NCI-H1092 (cell line): ENCODE measurements around the gene MYL9.
"Not testable (repeated sequence)": the region's sequence is repeated elsewhere in the genome, so short reads cannot be mapped to it uniquely, and the experiment has no call there.

Experiments used
- DNase-seq: peaks from one replicate; lab custom pipeline; 2025; lab: John Stamatoyannopoulos, UW

MYL9 gene

DNA sequence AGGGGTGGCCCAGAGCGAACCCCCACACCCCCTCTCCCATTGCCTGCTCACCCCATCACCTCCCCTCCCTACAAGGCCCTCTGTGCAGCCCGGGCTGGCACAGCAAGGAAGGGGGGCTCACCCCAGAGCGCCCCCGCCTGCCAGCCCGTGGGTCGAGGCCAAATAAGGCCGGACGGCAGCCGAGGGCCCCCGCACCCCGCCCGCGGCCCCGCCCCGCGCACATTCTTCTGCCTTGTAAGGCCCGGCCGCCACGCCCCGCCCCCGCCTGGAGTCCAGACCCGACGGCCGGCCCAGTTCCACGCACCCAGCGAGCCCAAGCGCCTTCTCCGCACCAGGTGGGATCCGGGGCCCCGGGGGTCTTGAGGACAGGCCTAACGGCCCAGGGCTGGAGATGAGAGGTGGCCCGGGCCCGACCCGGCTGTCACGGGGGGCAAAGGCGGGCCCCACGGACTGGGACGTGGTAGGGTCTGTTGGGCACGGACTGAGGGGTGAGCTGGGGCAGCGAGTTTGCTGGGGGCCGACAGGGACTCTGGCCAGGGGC is at the start of gene MYL9:
Gene MYL9, plus strand, starts transcription at position 293 of the 541 bp plus-strand sequence. CDS start 3,366 bp downstream, outside the sequence.
- no peak for DNase-seq

DNA sequence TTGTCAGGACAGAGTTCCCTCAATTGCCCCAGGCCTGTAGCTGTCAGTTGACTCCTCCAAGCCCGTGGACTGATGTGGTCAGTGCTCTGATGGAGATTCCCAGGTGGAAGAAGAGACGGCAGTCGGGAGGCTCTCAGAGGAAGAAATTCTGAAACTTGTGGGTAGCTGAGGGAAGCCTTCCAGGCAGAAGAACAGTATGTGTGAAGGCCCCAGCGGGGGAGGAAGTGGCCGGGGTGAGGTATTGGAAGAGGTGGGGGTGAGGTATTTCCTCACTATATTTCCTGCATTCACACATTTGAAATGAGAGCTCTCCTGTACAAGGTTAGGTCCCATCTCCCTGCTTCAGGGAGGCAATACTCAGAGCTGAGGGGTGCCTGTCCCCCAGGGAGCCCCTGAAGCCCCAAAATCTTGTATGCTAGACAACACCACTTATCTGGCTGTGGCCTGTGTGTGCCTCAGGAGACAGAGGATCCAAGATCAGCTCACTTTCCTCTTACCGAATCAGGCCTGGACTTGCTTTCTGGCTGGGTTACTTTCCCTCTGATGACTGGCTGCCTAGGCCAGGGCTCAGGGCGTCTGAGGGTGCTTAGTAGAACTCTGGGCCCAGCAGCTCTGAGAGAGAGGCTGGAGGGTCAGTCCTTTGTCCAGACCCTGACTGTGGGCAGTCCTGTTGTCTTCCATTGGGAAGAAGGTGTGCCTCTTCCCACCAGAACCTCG is 49.3 kb upstream of the MYL9 start:
- no peak for DNase-seq

DNA sequence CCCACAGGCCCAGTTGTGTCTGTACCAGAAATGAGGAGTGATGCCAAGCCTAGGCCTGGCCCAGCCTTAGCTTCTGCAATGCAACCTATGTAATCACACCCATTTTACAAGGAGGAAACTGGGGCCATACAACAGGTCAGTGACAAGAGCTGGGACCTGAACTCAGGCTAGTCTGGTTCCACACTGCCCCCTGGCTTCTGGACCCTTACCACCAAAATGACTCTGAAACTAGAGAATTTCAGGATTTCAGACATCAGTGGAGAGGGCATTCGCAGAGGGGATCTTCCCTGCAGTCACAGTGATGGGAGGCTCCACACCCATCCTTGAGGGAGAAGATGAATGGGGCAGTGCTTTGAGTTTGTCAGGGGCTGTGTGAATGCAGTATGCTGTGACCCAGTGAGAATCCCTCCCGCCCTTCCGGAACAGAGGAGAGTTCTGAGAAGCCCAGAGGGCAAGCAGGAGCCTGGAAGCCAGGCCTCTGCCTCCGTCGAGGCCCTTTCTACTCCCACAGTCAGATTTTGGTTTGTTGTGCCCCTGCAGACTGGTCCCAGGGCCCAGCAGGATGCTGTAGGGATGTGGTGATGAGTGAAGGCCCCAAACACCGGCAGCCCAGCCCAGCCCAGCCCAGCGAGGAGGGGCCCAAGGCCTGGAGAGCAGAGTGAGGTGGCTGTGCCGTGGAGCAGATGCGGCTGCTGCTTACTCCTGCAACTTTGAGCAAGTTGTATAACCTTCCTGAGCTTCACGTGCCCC is 48.1 kb upstream of the MYL9 start:
- no peak for DNase-seq

DNA sequence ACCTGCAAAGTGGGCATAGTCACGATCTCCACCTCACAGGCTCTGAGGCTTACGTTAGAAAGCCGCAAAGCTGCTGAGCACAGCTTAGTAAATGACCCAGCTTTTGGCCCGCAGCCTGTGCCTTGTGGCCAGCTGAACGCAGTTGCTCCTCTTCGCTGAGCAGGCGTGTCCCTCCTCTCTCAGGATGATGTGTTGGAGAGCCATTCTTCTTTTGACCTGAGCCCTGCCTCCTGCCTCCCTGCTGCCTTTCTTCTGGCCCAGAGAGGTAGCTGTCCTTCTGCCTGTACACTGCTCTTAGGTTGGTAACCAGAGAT is 47.6 kb upstream of the MYL9 start:
- DNase-seq = no peak

DNA sequence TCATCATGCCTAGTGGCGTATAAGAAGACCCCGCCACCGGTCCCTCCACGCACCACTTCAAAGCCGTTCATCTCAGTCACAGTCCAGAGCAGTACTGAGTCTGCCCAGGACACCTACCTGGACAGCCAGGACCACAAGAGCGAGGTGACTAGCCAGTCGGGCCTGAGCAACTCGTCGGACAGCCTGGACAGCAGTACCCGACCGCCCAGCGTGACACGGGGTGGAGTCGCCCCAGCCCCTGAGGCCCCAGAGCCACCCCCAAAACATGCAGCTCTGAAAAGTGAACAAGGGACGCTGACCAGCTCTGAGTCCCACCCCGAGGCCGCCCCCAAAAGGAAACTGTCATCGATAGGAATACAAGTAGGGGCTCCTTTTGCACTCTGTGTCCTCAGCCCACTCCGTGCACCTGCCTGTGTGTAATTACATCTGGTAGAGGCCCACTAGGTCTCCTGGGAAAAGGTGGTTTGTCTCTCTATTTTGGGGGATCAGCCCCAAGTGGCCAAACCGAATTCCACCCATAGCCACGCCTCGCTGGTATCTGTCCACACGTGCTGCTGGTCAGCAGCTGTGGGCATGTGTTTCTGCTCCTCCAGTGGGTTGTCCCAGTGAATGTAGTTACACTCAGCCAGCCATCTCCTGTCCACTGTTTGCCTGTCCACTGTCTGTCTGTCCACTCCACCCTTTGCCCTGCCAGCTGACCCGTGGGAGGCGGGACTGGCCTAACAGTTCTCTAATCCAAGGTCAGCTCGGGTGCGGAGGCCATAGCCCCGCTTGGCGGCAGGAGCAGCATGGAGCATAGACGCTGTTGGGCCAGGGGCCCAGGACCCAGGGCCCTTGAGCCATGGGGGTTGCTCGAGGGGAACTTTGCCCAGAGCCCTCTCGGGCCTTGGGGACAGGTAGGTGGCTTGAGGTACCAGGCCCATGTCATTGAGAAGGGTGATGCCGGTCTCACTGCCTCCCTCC is 44.3 kb upstream of the MYL9 start:
- DNase-seq = no peak

DNA sequence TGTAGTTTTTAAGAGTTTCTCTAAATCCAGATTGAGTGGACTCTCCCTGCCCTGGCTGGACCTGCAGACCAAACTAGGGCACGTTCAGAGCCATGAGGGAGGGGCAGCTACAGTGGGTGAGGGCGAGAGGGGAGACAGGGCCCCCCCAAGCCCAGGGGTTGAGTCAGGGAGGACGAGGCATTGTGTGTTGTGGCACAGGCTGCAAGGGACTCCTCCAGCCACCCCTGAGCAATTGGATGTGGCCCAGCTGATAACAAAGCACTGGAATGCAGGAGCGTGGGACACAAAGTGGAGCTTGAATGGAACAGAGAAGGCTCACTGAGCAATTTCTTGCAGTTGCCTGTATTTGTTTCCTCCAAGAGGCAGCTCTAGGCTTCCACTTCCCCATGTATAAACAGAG is 43.5 kb upstream of the MYL9 start:
- DNase-seq = no peak

DNA sequence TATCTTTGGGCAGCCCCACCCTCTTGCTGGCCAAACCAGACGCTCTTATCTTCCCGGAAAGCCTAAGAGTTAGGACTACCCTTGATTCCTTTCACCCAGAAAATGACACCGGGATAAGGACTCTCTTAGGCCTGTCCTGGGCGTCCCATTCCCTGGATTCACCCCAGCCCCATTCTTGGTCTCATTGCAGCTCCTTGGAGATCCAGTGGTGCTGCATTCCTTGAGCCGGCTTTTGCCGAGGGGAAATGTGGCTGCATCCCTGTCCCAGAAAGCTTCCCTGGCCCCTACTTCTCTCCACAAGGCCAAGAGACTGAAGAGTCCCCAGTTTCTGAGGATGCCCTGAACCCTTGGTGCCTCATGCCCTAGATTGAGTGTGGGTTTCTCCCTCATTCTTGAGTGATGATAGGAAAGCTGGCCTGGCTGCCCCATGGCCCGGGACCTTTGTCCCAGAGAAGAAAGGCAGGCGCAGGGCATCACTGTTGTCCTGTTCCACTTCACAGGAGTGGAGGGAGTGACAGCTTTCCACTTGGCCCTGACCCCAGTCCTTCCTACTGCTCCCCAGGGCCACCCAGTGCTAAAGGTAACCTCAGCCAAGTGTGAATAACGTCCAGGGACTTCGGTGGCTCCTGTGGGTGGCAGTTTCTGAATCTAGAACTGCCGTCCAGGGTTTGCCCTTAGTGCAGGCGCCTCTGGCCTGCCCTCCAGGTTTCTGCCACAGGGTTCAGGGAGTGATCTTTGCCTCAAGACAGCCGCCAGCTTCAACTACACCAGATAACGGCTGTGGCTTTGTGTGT is 42.7 kb upstream of the MYL9 start:
- no peak for DNase-seq

DNA sequence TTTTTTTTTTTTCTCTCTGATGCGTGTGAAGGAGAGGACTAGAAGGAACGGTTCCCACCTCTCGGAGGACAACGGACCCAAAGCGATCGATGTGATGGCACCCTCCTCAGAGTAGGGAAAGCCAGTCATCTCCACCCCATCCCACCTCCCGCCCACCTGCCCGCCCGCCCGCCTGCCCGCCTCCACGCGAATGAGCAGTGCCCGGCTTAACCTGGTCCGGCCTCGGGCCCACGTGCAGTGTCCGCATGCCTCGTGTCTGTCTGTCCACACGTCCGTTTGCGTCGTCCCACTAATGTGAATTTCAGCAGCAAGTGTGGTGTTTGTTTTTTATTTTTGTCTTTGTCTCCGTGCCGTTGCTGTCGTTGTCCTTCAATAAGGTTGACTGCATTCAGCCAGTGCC is 42.1 kb upstream of the MYL9 start:
- no peak for DNase-seq

DNA sequence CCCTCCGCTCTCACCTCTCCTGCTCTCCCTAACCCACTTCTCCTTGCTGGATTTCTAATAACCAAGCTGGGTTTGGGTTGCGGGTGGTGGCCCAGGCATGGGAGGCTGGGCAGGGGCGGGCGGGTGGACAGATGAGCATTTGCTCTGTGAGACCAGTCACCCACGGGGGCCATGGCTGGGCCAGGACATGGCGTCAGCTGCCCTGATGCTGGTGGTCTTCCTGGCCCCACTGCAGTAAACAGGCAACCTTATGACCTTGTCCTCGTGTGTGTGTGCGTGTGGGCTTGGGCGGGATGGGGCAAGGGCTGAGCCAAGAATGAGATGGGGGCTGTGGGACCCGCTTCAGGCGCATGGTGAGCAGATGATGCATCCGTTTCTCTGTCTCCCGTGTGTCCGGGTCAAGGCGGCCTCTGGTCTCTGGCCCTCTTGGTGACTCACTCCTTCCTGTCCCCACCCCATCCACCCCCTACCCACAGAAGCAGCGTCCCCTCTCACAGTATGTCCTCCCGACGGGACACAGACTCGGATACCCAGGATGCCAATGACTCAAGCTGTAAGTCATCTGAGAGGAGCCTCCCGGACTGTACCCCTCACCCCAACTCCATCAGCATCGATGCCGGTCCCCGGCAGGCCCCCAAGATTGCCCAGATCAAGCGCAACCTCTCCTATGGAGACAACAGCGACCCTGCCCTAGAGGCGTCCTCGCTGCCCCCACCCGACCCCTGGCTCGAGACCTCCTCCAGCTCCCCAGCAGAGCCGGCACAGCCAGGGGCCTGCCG is 41.4 kb upstream of the MYL9 start:
- no peak for DNase-seq

DNA sequence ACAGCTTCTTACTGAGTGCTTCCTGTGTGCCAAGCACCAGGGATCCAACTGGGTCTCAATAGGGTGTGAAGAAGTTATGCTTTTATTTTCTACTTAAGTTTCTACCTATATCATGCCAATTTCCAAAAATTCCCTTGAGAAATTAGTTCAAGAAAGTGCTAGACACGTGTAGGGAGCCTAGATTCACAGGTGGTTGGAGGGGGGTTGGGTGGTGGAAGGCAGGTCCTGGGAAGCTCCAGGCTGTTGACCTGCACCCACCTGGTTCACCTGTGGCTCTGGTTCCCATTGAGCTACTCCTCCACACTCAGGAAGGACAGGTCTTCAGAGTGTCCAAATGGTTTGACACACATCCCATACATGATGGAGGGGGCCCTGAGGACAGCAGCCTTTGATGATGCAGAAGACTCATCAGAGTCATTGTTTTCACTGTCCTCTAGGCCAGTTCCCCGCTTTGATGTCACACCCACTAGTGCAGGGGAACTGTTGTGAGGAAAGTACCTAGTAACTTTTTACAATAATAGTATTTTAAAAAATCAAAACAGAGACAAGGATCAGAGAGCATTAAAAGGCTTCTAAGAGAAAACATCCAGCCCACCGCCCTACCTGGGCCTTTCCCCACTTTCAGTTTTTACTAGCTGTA is 39.8 kb upstream of the MYL9 start:
- DNase-seq = no peak

DNA sequence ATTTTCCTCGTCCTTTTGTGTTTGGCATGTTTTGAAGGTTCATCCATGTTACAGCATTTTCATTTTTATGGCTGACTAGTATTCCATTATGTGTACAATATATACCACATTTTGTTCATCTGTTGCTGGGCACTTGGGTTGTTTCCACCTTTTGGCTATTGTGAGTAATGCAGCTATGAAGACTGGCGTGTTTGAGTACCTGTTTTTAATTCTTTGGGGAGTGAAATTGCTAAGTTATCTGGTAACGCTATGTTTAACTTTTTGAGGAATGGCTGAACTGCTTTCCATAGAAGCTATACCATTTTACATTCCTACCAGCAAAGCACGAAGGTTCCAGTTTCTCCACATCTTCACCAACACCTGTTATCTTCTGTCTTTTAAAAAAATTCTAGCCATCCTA is 37.0 kb upstream of the MYL9 start:
- no peak for DNase-seq

DNA sequence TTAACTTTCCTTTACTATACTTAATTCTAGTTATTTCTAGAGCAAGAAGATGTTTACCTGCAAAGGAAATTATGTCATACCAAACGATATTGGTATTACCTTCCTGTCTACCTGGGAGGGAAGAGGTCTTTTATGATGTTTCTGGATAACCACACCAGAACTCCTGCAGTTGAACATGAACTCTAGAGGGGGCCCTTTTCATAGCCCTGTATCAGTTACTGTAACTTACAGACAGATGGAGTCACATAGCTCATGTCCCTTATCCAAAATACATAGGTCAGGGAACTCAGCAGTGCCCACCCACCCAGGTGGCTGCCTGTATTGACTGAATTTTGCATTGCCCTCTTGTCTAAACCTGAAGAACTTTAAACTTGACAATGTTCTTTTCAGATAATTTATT is 35.1 kb upstream of the MYL9 start:
- no peak for DNase-seq

DNA sequence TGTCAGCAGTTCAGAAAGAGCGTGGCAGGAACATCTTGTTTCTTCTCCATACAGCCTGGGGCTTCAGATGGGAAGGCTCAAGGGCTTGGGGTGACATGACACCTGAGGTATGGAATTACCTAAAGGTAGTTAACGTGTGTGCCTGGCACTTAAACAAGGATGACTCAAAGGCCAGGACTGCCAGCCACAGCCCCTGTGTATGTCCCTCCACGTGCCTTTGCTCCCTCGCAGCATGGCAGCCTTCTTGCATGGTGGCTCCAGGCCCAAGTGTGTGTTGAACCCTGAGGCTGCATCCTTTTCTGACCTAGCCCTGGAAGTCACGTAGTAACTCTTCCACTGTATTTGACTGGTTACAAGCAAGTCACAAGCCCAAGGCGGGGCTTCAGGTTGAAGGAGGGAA is 33.6 kb upstream of the MYL9 start:
- DNase-seq = no peak

DNA sequence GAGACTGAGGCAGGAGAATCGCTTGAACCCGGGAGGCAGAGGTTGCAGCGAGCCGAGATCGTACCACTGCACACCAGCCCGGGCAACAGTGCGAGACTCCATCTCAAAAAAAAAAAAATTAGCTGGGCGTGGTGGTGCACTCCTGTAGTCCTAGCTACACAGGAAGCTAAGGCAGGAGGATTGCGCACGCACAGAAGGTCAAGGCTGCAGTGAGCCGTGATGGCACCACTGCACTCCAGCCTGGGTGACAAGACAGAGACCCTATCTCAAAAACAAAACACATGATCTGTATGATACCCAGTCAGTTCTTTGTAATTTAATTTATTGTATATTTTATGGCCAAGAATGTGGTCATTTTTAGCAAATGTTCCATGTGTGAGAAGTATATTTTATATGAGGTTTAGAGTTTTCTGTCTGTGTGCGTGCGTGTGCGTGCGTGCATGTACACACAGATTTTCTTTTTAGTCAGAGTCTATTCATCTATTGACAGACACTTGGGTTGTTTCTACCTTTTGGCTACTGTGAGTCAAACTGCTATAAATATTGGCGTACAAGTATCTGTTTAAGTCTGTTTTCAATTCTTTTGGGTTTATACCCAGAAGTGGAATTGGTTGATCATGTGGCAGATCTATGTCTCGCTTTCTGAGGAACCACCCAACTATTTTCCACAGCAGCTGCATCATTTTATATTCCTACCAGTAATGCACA is 22.2 kb upstream of the MYL9 start:
- DNase-seq = no peak

DNA sequence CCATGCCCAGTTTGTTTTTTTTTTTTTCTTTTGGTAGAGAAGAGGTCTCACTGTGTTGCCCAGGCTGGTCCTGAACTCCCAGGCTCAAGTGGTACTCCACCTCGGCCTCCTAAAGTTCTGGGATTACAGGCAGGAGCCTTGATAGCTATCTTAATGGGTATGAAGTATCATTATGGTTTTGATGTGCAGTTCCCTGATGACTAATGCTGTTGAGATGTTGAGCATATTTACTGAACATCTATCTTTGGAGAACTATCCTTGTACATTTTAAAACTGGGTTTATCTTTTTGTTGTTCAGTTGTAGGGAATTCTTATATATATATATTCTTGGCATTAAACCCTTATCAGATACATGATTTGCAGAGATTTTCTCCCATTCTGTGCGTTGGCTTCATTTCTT is 21.4 kb upstream of the MYL9 start:
- DNase-seq = no peak

DNA sequence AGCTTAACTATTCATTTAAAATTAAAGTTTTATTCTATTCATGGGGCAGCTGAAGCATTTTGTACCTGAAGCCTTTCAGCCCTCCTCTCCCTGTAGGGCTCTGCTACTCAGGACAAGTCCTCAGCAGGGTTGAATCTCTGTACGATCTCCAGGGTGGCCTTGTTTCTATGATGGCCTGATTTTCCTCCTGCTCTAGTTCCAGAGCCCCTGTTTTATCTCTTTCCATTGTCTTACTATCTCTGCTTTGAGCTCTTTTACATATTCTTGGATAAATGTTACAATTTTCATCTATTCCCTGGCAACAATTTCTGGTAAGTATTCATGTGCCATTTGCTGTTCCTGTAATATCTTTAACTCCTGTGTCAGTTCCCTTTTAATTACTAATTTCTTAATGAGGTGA is 19.8 kb upstream of the MYL9 start:
- DNase-seq = no peak

DNA sequence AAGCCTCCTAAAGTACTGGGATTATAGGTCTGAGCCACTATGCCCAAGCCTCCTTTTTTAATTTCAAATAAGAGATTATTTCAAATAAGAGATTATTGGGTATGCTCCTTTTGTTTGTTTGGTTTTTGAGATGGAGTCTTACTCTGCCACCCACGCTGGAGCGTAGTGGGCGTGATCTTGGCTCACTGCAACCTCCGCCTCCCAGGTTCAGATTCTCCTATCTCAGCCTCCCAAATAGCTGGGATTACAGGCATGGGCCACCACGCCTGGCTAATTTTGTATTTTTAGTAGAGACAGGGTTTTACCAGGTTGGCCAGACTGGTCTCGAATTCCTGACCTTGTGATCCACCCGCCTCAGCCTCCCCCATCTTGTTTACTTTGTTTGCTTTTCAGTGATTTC is 18.9 kb upstream of the MYL9 start:
- not testable (repeated sequence) for DNase-seq

DNA sequence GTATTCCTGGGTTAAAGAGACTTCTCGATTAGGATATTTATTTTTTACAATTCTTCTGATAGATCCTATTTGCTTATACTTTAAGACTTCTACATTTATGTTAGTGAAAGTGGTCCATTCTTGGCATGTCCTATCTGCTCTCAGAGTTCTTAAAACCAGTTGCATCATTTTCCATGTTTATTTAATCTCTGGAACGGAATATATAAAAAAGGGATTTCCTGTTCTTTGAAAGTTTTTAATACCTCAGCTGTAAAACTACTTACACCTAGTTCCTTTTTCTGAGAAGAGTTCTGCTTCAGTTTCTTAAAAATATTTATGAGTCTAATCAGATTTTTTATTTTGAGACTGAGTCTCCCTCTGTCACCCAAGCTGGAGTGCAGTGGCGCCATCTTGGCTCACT is 18.0 kb upstream of the MYL9 start:
- DNase-seq = no peak

DNA sequence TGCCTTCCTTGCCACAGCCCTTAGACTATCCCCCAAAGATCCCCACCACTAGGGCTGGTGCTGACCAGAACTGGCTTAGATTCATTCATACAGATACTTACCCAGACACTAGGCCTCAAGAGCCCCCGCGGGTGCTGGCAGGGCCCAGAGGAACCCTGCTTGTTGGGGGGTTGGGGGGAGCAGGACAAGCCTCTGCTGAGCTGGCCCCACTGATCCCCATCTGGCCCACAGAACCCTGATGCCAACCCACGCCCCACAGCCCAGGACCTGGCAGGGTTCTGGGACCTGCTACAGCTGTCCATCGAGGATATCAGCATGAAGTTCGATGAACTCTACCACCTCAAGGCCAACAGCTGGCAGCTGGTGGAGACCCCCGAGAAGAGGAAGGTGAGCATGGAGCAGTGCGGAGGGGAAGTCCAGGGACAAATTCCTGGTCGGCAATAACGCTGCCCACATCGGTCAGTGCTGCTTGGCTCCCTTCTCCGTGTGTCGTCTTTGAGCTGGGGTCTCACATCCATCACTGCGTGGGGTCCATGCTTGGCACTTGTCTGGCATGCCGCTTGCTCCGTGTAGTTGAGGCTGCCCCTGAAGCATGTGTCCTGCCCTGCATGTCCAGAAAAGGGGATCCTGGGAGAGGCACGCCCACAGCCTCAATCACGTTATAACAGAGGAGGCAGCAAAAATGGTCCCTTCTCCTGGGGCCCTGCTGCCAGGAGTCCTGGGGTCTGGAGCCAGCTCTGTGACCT is 15.5 kb upstream of the MYL9 start:
- DNase-seq = no peak
